K562 (cell line): ENCODE data around the gene ISG20L2. TPM values are rescaled to one million over a fixed set of nuclear protein-coding genes. Genes with fewer than 3 reads are reported as not detected.

Experiments
- VEZF1 ChIP-seq: fragments of 200-800 bp; sonication (Bioruptor generic); IDR thresholded peaks from 2 replicates; pipeline ENCODE4 v1.6.1; 2017; ENCODE audit warnings: missing genetic modification characterization, missing compliant biosample characterization
- YY1 ChIP-seq, 3 experiments: IDR thresholded peaks; 2 replicates each; pipeline ENCODE4 v1.6.1; 2011; ENCODE audit warnings: low read length in 2 of 3, mild to moderate bottlenecking in 2 of 3, moderate library complexity in 2 of 3, borderline replicate concordance in 1 of 3, control low read depth in 1 of 3, low read depth in 1 of 3; ENCODE audit not compliant: insufficient read depth in 3 of 3, insufficient replicate concordance in 2 of 3, control insufficient read depth in 1 of 3, insufficient read length in 1 of 3; ENCODE audit errors: extremely low read depth in 1 of 3
- ZNF311 ChIP-seq: fragments of 250-450 bp; sonication (Bioruptor Pico); IDR thresholded peaks from 2 replicates; pipeline ENCODE4 v1.4.0; 2020; ENCODE audit warnings: mild to moderate bottlenecking, moderate library complexity
- polyA plus RNA-seq, 8 experiments: library from polyadenylated mRNA; depleted of rRNA in 4 of 8; stranded (reverse) in 5 of 8; unstranded in 3 of 8; fragments of >200 nt; fragmentation: Nextera tagmentation in 2 of 8; fragmentation: Illumina TruSeq in 1 of 8; extraction: Ambion mirVana in 2 of 8; extraction: Trizol in 1 of 8; gene quantifications; 2 replicates each; pipeline versions ENCODE4 v1.2.1 to v1.2.3, GENCODE V29; 2011 to 2014; ENCODE audit warnings: inconsistent platforms in 1 of 8, missing spikeins in 1 of 8
- total RNA-seq, 7 experiments: library from RNA; depleted of rRNA in 6 of 7; stranded (reverse); fragments of >200 nt in 6 of 7; fragmentation: Illumina TruSeq in 2 of 7; extraction: Trizol in 2 of 7; gene quantifications; 2 replicates each; pipeline versions ENCODE4 v1.2.1 to v1.2.3, GENCODE V29; 2011 to 2021; ENCODE audit warnings: low replicate concordance in 1 of 7
- TF ChIP-seq, protein P1 (sequence below): fragments of 250-450 bp; sonication (Bioruptor Pico); IDR thresholded peaks from 2 replicates; pipeline ENCODE4 v1.8.0; 2021; ENCODE audit warnings: mild to moderate bottlenecking, moderate library complexity

The ISG20L2 gene
- total and polyA plus RNA-seq, 9 of the 15 experiments (the other 6 are each of a cell fraction or from before 2014, with no cell fraction given) = 21.3 to 130 (median 50.3) TPM

GRCh38 chr1:156705918-156706656 is 22.5 kb downstream of the ISG20L2 start (continued):
- TF ChIP-seq VEZF1 (CRISPR knock-in tag) (peak; percentile 94), YY1 (IDR thresholded peaks at IDR 0.05; ENCODE audit: borderline replicate concordance in 1 of 3, control insufficient read depth in 1 of 3, extremely low read depth in 1 of 3, insufficient read depth in 3 of 3, insufficient read length in 1 of 3, insufficient replicate concordance in 2 of 3, low read depth in 1 of 3, low read length in 2 of 3) (peak in 2 of 3 experiments; percentile 15 to 41), ZNF311 (CRISPR knock-in tag) (0 out of 2 replicates have a peak, but pooled peaks have one; percentile 11)
- TF ChIP-seq, protein P1, sequence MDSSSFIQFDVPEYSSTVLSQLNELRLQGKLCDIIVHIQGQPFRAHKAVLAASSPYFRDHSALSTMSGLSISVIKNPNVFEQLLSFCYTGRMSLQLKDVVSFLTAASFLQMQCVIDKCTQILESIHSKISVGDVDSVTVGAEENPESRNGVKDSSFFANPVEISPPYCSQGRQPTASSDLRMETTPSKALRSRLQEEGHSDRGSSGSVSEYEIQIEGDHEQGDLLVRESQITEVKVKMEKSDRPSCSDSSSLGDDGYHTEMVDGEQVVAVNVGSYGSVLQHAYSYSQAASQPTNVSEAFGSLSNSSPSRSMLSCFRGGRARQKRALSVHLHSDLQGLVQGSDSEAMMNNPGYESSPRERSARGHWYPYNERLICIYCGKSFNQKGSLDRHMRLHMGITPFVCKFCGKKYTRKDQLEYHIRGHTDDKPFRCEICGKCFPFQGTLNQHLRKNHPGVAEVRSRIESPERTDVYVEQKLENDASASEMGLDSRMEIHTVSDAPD (CRISPR knock-in tag) = no peak
